Esophagus squamous epithelium (tissue), 5 donors: ENCODE data around the gene ADAM11. TPM values are rescaled to one million over a fixed set of nuclear protein-coding genes. Genes with fewer than 3 reads are reported as not detected.

Experiments
- DNase-seq: peaks from one replicate; lab custom pipeline; 2025; lab: John Stamatoyannopoulos, UW
- H3K27ac ChIP-seq, 4 donors: fragments of 200-600 bp; sonication (generic); one replicate each; pipeline ENCODE4 v1.5.1; 2016 to 2019; ENCODE audit warnings: mild to moderate bottlenecking in 1 of 4
- H3K27me3 ChIP-seq, 4 donors: fragments of 200-600 bp; sonication (generic); 1 replicate in 3 of 4; 2 replicates in 1 of 4; pipeline versions ENCODE4 v1.5.1 to v1.6.0; 2017 to 2021; ENCODE audit warnings: antibody characterized with exemption in 1 of 4
- H3K36me3 ChIP-seq, 3 donors: fragments of 200-600 bp; sonication (generic); one replicate each; pipeline ENCODE4 v1.5.1; 2016 to 2019
- H3K4me1 ChIP-seq, 3 donors: fragments of 200-600 bp; sonication (generic); one replicate each; pipeline ENCODE4 v1.5.1; 2017 to 2019
- H3K4me3 ChIP-seq, 4 donors: fragments of 200-600 bp; sonication (generic); 1 replicate in 3 of 4; 2 replicates in 1 of 4; pipeline ENCODE4 v1.5.1; 2016 to 2019; ENCODE audit warnings: mild to moderate bottlenecking in 2 of 4, moderate library complexity in 1 of 4
- H3K9me3 ChIP-seq, 3 donors: fragments of 200-600 bp; sonication (generic); one replicate each; pipeline ENCODE4 v1.5.1; 2016 to 2019
- POLR2A ChIP-seq, 4 donors: fragments of 450-650 bp; IDR thresholded peaks; one replicate each; pipeline ENCODE4 v1.6.1; 2017; ENCODE audit warnings: antibody characterized with exemption in 4 of 4, mild to moderate bottlenecking in 4 of 4, moderate library complexity in 3 of 4
- WGBS, 2 donors: methylation state at CpG; one replicate each; pipeline ENCODE4 v1.1.5; 2018; 5-methylcytosine and 5-hydroxymethylcytosine counted together
- intact Hi-C: fragments of 100-400 bp; cut with DNase I; formaldehyde crosslinking; loops from one replicate; pipeline ENCODE4 v1.15.0; 2022
- total RNA-seq, 4 donors: library from RNA; depleted of rRNA; stranded (reverse); fragments of >200 nt; gene quantifications; one replicate each; pipeline ENCODE4 v1.1.0, GENCODE V29; 2016
- TF ChIP-seq, protein P1 (sequence below), 6 experiments: fragments of 450-650 bp in 4 of 6; fragments of 200-600 bp in 2 of 6; sonication (generic) in 2 of 6; IDR thresholded peaks; one replicate each; pipeline ENCODE4 v1.5.1; 2016 to 2019; ENCODE audit warnings: antibody characterized with exemption in 6 of 6, mild to moderate bottlenecking in 4 of 6, moderate library complexity in 4 of 6
- donor health status: DM: yes; HTN: yes; CAD: no.

Gene ADAM11
- total RNA-seq, 4 donors from 2014 or later: 0.18 to 0.38 TPM; not detected in 2

DNA sequence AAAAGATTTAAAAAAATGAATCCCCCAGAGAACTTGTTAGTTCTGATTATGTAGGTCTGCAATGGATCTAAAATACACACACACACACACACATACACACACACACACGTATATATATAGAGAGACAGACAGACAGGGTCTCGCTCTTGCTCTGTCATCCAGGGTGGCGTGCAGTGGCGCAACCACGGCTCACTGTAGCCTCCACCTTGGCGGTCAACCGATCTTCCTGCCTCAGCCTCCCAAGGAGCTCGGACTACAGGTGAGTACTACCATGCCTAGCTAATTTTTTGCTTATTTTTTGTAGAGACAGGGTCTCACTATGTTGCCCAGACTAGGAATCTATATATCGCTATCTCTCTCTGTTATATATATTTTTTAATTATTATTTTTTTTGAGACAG, 37.9 kb downstream of the ADAM11 start:
- DNase-seq: no peak
- Histone ChIP-seq H3K9me3 (no peaks in the 10 kb centered on the region), H3K36me3 (no peaks in the 10 kb centered on the region), H3K27me3 (no peaks in the 10 kb centered on the region), H3K4me3 (peak overlapping the region in 3 of 4 donors; percentile 6 to 48 (median 28)), H3K27ac (peak overlapping the region; percentile 34 to 81 (median 74)), H3K4me1 (peaks cover 0 to 25% (median 3%) of the 10 kb centered on the region in 3 donors)
- 81 to 84% methylated on average over 9 of the region's 9 CpGs for WGBS, 2 donors
- intact Hi-C loops: no loop called here
- TF ChIP-seq POLR2A (IDR thresholded peaks at IDR 0.05): no peak
- TF ChIP-seq, protein P1, sequence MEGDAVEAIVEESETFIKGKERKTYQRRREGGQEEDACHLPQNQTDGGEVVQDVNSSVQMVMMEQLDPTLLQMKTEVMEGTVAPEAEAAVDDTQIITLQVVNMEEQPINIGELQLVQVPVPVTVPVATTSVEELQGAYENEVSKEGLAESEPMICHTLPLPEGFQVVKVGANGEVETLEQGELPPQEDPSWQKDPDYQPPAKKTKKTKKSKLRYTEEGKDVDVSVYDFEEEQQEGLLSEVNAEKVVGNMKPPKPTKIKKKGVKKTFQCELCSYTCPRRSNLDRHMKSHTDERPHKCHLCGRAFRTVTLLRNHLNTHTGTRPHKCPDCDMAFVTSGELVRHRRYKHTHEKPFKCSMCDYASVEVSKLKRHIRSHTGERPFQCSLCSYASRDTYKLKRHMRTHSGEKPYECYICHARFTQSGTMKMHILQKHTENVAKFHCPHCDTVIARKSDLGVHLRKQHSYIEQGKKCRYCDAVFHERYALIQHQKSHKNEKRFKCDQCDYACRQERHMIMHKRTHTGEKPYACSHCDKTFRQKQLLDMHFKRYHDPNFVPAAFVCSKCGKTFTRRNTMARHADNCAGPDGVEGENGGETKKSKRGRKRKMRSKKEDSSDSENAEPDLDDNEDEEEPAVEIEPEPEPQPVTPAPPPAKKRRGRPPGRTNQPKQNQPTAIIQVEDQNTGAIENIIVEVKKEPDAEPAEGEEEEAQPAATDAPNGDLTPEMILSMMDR (IDR thresholded peaks at IDR 0.05): no peak

DNA sequence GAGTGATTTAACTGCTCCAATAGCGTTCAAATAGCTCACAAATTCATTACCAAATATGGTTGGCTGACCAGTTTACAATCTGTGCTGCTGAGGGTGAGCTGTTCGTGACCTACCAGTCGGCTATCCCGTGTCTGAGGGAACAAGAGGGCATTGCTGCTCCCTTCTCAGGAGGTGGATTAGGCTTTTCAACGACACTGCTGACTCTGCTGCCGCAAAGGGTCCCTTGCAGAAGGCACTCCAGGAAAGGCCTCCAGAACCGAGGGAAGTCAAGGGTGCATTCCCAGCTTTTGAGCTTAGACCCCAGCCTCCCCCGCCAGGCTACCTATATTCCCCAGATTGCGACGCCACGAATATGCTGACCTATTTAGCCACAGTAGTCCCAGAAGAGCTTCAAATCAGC, 39.0 kb downstream of the ADAM11 start:
- Histone ChIP-seq H3K36me3 (no peaks in the 10 kb centered on the region), H3K27ac (peak overlapping the region; percentile 34 to 80 (median 74)), H3K4me3 (peak overlapping the region in 3 of 4 donors; percentile 6 to 48 (median 28)), H3K4me1 (peaks cover 0 to 25% (median 3%) of the 10 kb centered on the region in 3 donors), H3K27me3 (no peaks in the 10 kb centered on the region), H3K9me3 (no peaks in the 10 kb centered on the region)
- peak in 1 of 4 donors; percentile 5 for TF ChIP-seq POLR2A (IDR thresholded peaks at IDR 0.05)
- TF ChIP-seq, protein P1 (IDR thresholded peaks at IDR 0.05): no peak
- intact Hi-C loops: no loop called here
- 78 to 83% methylated on average over 7 to 10 of the region's 11 CpGs for WGBS, 2 donors
- DNase-seq: no peak

DNA sequence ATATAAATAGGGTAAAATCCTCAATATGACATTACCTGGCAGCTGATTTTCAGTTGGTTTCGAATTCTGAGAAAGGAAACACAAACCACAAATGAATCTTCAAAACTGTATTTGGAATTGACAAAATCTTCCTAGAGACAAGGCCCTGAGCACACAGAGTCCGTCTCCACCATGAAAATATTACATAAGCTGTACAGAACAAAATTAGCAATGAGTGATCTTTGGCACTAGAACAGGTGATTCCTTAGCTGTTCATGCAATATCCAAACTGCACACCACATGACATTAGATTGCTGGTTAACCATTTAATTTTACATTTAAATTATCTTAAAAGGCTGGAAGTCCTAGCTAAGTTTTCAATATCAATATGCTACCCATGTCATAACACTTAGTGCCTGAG, 39.6 kb downstream of the ADAM11 start:
- peaks cover 0 to 25% (median 3%) of the 10 kb centered on the region in 3 donors for H3K4me1 ChIP-seq
- peak overlapping the region; percentile 34 to 80 (median 74) for H3K27ac ChIP-seq
- H3K27me3 ChIP-seq: no peaks in the 10 kb centered on the region
- TF ChIP-seq POLR2A (IDR thresholded peaks at IDR 0.05): no peak
- TF ChIP-seq, protein P1 (IDR thresholded peaks at IDR 0.05): no peak
- no peaks in the 10 kb centered on the region for H3K36me3 ChIP-seq
- 32 to 45% methylated on average over 2 of the region's 2 CpGs for WGBS, 2 donors
- no peak overlapping the region for H3K4me3 ChIP-seq
- intact Hi-C loops: no loop called here
- DNase-seq: no peak
- H3K9me3 ChIP-seq: no peaks in the 10 kb centered on the region

DNA sequence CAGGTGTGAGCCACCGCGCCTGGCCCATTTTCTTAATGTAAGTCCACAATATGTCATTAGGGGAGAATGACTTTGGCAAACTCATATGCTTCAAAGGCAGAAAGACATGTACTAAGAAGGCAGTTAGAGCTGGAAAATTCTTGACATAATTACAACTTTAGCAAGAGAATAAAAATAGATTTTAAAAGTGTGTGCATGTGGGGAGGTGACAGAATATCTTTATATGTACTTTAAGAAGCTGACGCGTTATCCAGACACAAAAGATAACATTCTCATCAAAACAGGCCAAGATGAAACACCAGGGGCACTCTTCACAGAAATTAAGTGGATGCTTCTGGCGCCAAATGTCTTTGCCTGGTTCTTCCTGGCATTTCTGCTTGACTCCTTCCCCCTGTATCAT, 43.1 kb downstream of the ADAM11 start:
- no peaks in the 10 kb centered on the region for H3K9me3 ChIP-seq
- H3K27ac ChIP-seq: no peak overlapping the region
- H3K4me1 ChIP-seq: no peaks in the 10 kb centered on the region
- H3K36me3 ChIP-seq: no peaks in the 10 kb centered on the region
- WGBS, 2 donors: 88 to 90% methylated on average over 5 of the region's 5 CpGs
- TF ChIP-seq, protein P1 (IDR thresholded peaks at IDR 0.05): no peak
- TF ChIP-seq POLR2A (IDR thresholded peaks at IDR 0.05): no peak
- intact Hi-C loops: no loop called here
- H3K4me3 ChIP-seq: no peak overlapping the region
- DNase-seq: no peak
- peaks cover 0 to 6% (median 0%) of the 10 kb centered on the region in 4 donors for H3K27me3 ChIP-seq

DNA sequence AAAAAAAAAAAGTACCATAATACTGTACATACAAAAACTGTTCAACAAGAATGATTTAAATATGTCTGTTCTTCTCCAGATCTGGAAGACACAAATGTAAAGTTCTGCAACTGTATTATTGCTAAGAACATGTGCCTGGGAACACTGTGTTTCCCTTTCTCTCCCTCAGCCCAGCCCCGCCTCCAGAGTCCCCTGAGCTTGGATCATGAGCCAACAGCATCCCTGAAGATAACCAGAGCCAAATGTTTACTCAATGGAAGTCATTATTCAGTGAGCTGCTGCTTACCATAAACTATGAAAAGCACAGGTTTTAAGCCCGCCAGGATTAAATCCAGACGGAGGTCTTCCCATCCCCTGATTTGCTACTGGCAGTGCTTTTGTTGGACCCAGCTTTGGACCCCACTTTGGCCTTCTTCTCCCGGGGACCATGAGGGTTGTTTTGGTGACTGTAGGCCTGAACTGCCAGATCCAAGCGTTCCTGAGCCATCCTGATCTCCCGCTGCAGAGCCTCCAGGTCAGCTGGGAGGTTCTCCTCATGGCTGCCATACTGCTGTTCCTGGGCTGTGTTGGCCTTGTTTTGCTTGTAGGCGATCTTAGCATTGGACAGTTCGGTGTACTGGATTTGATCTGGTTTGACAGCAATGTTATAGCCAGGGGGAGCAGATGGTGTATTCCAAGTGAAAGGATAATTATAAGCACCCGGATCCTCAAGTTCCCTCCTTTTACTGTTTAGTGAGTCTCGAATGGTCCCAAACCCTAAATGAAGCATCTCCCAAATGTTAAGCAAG, 45.7 kb downstream of the ADAM11 start:
- WGBS, 2 donors: 74 to 81% methylated on average over 5 to 10 of the region's 10 CpGs
- intact Hi-C loops: no loop called here

More for the DNA sequence above, 45.7 kb downstream of the ADAM11 start:
- peaks cover 0 to 6% (median 0%) of the 10 kb centered on the region in 4 donors for H3K27me3 ChIP-seq
- H3K4me1 ChIP-seq: no peaks in the 10 kb centered on the region
- H3K27ac ChIP-seq: peak overlapping the region in 3 of 4 donors; percentile 3 to 37 (median 33)
- no peaks in the 10 kb centered on the region for H3K9me3 ChIP-seq
- no peak for TF ChIP-seq POLR2A (IDR thresholded peaks at IDR 0.05)
- TF ChIP-seq, protein P1 (IDR thresholded peaks at IDR 0.05): no peak
- no peak for DNase-seq
- no peak overlapping the region for H3K4me3 ChIP-seq
- no peaks in the 10 kb centered on the region for H3K36me3 ChIP-seq
